Coronary artery (tissue), 2 donors: ENCODE measurements around the gene F13A1.

Source experiments
- DNase-seq: peaks from one replicate; pipeline ENCODE4 v3.0.0-alpha.2; 2017; ENCODE audit warnings: low spot score
- H3K27ac ChIP-seq, 2 donors: fragments of 200-600 bp; sonication (generic); one replicate each; pipeline ENCODE4 v1.5.1; 2016 to 2019
- H3K4me3 ChIP-seq: fragments of 200-600 bp; sonication (generic); 2 replicates; pipeline ENCODE4 v1.5.1; 2016; ENCODE audit warnings: mild to moderate bottlenecking, moderate library complexity
- CTCF ChIP-seq: fragments of 200-600 bp; sonication (generic); IDR thresholded peaks from one replicate; pipeline ENCODE4 v1.5.1; 2019; ENCODE audit warnings: antibody characterized with exemption

The F13A1 gene

GRCh38 chr6:6230286-6230685, 90.2 kb downstream of the F13A1 start:
- Histone ChIP-seq H3K4me3 (no peak overlapping the region), H3K27ac (no peak overlapping the region)
- TF ChIP-seq CTCF = no peak
- DNase-seq = no peak

GRCh38 chr6:6227896-6228295, 92.6 kb downstream of the F13A1 start:
- no peak for DNase-seq
- Histone ChIP-seq H3K4me3 (no peak overlapping the region), H3K27ac (no peak overlapping the region)
- no peak for TF ChIP-seq CTCF

- H3K4me3 ChIP-seq = no peak overlapping the region
- TF ChIP-seq CTCF = no peak
- DNase-seq = no peak
- H3K27ac ChIP-seq = no peak overlapping the region
These were observed 94.5 kb downstream of the F13A1 start for GRCh38 chr6:6225885-6226529.

GRCh38 chr6:6224933-6225486, 95.5 kb downstream of the F13A1 start:
- H3K4me3 ChIP-seq = no peak overlapping the region
- no peak overlapping the region for H3K27ac ChIP-seq
- TF ChIP-seq CTCF = no peak
- DNase-seq = no peak

GRCh38 chr6:6221787-6222535, 98.5 kb downstream of the F13A1 start:
- Histone ChIP-seq H3K4me3 (no peak overlapping the region), H3K27ac (no peak overlapping the region)
- no peak for DNase-seq
- no peak for TF ChIP-seq CTCF

GRCh38 chr6:6220718-6221117, 99.7 kb downstream of the F13A1 start:
- no peak for TF ChIP-seq CTCF
- DNase-seq = no peak
- no peak overlapping the region for H3K27ac ChIP-seq
- no peak overlapping the region for H3K4me3 ChIP-seq

- Histone ChIP-seq H3K4me3 (no peak overlapping the region), H3K27ac (no peak overlapping the region)
- DNase-seq = no peak
- no peak for TF ChIP-seq CTCF
These were observed 100.7 kb downstream of the F13A1 start for GRCh38 chr6:6219716-6220115.
